ENCODE measurements around the gene ZNF697. TPM values are rescaled to one million over a fixed set of nuclear protein-coding genes. Genes with fewer than 3 reads are reported as not detected.

ZNF697 gene
- 17.4 and 17.9 TPM in 2 replicates for total RNA-seq (2021)
- long read RNA-seq, partial matches to known transcripts, result 0 of 1 reads
- long read RNA-seq, other reads (novel, unspliced or antisense), result 1 of 1 reads

DNA sequence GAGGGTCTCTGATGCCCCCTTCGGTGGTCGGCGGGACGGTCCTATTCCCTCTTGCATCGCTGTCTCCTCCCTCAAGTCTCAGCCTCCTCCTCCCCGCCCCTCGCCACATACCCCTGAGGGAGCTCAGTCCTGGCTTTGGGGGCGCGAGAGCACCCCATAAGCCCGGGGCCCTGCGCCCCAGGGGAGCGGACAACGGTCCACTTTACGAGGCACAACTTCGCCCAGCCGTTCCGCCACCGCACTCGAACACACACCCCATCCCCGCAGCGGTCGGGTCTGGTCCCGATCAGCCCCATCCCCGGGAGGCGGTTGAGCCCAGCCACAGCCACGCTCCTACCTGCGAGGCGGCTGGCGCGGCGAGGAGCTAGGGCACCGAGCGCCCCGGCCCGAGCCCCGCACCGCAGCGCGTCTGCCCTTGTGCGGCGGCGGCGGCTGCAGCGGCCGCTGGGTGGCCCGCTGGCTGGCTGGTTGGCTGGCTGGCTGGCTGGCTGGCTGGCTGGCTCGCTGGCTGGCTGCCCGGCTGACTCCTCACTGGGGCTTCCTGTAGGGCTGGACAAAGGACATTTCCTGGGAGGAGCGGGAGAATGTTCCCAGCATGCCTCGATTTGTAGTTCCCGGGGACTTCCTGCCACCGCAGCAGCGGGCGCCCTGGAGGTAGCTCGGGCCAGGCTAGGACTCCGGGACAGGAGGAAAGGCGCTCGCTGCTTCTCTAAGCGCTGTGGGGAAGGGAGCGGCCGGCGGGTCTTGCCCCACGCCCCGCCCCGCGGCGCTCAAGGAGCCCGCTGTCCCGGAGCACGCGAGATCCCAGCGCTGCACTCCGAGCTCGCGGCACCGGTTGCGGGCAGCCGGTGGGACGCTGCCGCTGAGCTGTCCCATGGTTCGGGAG lies at the start of gene ZNF697:
Gene ZNF697, minus strand, starts transcription at position 533 of the 886 bp plus-strand sequence. CDS start 22,166 bp downstream, outside the sequence.
- Histone ChIP-seq H2BK20ac (ENCODE audit: low read depth, low read length, poor library complexity, severe bottlenecking) (no peak within 1 kb of the TSS), H2BK120ac (ENCODE audit: low read depth, low read length, poor library complexity, severe bottlenecking) (no peak within 1 kb of the TSS), H2BK15ac (ENCODE audit: low read depth, low read length) (no peak within 1 kb of the TSS), H2BK5ac (ENCODE audit: insufficient read length, low read length) (no peak within 1 kb of the TSS), H3K56ac (ENCODE audit: insufficient read length, low read depth, low read length) (no peak within 1 kb of the TSS), H3K9ac (ENCODE audit: extremely low read depth, insufficient read length, low read length) (peak within 1 kb of the TSS; percentile 79), H3K18ac (ENCODE audit: insufficient read length, low read depth, low read length) (peak within 1 kb of the TSS; percentile 80), H3K4me2 (ENCODE audit: insufficient read depth, insufficient read length, low read length) (peak within 1 kb of the TSS; percentile 98), H2BK12ac (ENCODE audit: insufficient read length, low read depth, low read length) (no peak within 1 kb of the TSS), H4K20me1 (ENCODE audit: control insufficient read depth, insufficient read depth, insufficient read length) (no peaks in the 10 kb centered on the region), H4K91ac (ENCODE audit: insufficient read length, low read depth, low read length) (no peak within 1 kb of the TSS), H3T11ph (ENCODE audit: low read length) (no peak within 1 kb of the TSS), H3K4me1 (ENCODE audit: insufficient read depth, low read length) (peaks cover 13% of the 10 kb centered on the region; the same call in 1 of the 2 replicates), H4K5ac (ENCODE audit: insufficient read length, low read depth, low read length) (peak within 1 kb of the TSS; percentile 2), H3K79me1 (ENCODE audit: insufficient read depth, low read depth, low read length, poor library complexity, severe bottlenecking) (no peaks in the 10 kb centered on the region), H3K27me3 (ENCODE audit: insufficient read depth, low read length) (no peaks in the 10 kb centered on the region), H2AK5ac (ENCODE audit: insufficient read length, low read length) (no peak within 1 kb of the TSS), H3K14ac (ENCODE audit: insufficient read depth, low read length) (peak within 1 kb of the TSS; percentile 95), H3K23me2 (ENCODE audit: insufficient read length, low read depth, low read length, poor library complexity, severe bottlenecking) (peaks cover 17% of the 10 kb centered on the region), H3K79me2 (ENCODE audit: insufficient read depth, low read length) (peaks cover 19% of the 10 kb centered on the region; the same call in 1 of the 2 replicates), H3K4ac (ENCODE audit: low read depth, low read length) (no peak within 1 kb of the TSS), H2AFZ (ENCODE audit: low read length) (no peak within 1 kb of the TSS), H4K8ac (replicated peaks; ENCODE audit: insufficient read length, low read depth, low read length) (no peak within 1 kb of the TSS), H3K23ac (ENCODE audit: insufficient read length, low read depth, low read length) (no peak within 1 kb of the TSS), H3K27ac (ENCODE audit: insufficient read length, low read depth, low read length) (no peak within 1 kb of the TSS), H3K9me3 (ENCODE audit: control insufficient read depth, low read depth, low read length) (no peaks in the 10 kb centered on the region)
- Mint-ChIP-seq H3K4me1 (peaks cover 43 to 56% of the 10 kb centered on the region in 2 experiments), H3K27me3 (ENCODE audit: low read depth) (peaks cover 12% of the 10 kb centered on the region; the same call in 1 of the 2 replicates), H3K4me3 (peak within 1 kb of the TSS; percentile 91 to 94), H3K36me3 (ENCODE audit: insufficient read depth in 1 of 3, low read depth in 3 of 3) (peaks cover 0 to 3% (median 0%) of the 10 kb centered on the region in 3 experiments; a peak in 3 of 7 replicates), H3K27ac (peak within 1 kb of the TSS; percentile 69 to 95 (median 94); a peak in 6 of 7 replicates), H3K9me3 (no peaks in the 10 kb centered on the region)
- no CpG with 5 or more reads among the region's 81 CpGs for WGBS (ENCODE audit: extremely low coverage, insufficient read length, low lambda C conversion rate)
- TF ChIP-seq, protein P1, sequence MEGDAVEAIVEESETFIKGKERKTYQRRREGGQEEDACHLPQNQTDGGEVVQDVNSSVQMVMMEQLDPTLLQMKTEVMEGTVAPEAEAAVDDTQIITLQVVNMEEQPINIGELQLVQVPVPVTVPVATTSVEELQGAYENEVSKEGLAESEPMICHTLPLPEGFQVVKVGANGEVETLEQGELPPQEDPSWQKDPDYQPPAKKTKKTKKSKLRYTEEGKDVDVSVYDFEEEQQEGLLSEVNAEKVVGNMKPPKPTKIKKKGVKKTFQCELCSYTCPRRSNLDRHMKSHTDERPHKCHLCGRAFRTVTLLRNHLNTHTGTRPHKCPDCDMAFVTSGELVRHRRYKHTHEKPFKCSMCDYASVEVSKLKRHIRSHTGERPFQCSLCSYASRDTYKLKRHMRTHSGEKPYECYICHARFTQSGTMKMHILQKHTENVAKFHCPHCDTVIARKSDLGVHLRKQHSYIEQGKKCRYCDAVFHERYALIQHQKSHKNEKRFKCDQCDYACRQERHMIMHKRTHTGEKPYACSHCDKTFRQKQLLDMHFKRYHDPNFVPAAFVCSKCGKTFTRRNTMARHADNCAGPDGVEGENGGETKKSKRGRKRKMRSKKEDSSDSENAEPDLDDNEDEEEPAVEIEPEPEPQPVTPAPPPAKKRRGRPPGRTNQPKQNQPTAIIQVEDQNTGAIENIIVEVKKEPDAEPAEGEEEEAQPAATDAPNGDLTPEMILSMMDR (conservative IDR thresholded peaks at IDR 0.05), result peak; percentile 65
- peak; percentile 96 for DNase-seq

Measured in H9 (cell line).